Measurements from ENCODE around the gene PTGFRN. TPM values are rescaled to one million over a fixed set of nuclear protein-coding genes. Genes with fewer than 3 reads are reported as not detected.

PTGFRN gene
- polyA plus RNA-seq, 1 donor from 2014 or later, result 20.1 TPM

DNA sequence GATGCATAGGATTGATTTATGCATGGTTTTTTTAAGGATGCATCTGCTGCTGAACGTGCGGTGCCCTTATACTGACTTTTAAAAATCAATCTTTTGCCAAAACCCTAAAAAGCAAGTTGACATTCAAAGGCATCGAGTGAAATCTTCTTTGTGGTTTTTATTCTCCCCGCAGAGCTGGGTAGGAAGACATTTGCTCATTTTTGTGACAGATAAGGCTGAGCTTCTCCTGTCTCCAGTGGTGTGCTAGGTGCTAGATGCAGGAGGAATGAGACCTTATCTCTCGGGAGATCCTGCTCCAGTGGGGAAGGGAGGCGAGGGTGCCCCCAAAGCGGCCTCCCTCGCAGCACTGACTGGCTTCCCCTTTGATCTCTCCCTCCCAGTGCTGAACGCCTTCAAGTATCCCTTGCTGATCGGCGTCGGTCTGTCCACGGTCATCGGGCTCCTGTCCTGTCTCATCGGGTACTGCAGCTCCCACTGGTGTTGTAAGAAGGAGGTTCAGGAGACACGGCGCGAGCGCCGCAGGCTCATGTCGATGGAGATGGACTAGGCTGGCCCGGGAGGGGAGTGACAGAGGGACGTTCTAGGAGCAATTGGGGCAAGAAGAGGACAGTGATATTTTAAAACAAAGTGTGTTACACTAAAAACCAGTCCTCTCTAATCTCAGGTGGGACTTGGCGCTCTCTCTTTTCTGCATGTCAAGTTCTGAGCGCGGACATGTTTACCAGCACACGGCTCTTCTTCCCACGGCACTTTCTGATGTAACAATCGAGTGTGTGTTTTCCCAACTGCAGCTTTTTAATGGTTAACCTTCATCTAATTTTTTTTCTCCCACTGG is 76.9 kb downstream of the PTGFRN start:
- Histone ChIP-seq H3K9ac (ENCODE audit: low read length) (no peak overlapping the region), H3K9me2 (ENCODE audit: insufficient read depth, low read length) (no peaks in the 10 kb centered on the region), H2AFZ (ENCODE audit: low read depth, low read length) (no peak overlapping the region), H3K36me3 (ENCODE audit: insufficient read depth, low read length) (peaks cover 11% of the 10 kb centered on the region), H3K79me2 (replicated peaks; ENCODE audit: insufficient read depth, low read length) (no peaks in the 10 kb centered on the region), H3K4me2 (ENCODE audit: low read length) (no peak overlapping the region), H3K27me3 (ENCODE audit: insufficient read depth, low read depth, low read length) (no peaks in the 10 kb centered on the region), H4K20me1 (ENCODE audit: insufficient read depth) (no peaks in the 10 kb centered on the region), H3K9me3 (ENCODE audit: low read length) (no peaks in the 10 kb centered on the region), H3K27ac (ENCODE audit: low read length) (no peak overlapping the region), H3K4me3 (ENCODE audit: low read length) (no peak overlapping the region), H3F3A (ENCODE audit: insufficient read depth, low read length, poor library complexity, severe bottlenecking) (no peaks in the 10 kb centered on the region)
- TF ChIP-seq EZH2 (IDR thresholded peaks at IDR 0.05; ENCODE audit: borderline replicate concordance, insufficient read depth, low read length, poor library complexity, severe bottlenecking) (no peak), SMC3 (conservative IDR thresholded peaks at IDR 0.05; ENCODE audit: poor library complexity) (no peak), POLR2AphosphoS5 (IDR thresholded peaks at IDR 0.05) (no peak), TAF1 (IDR thresholded peaks at IDR 0.05; ENCODE audit: low read depth) (no peak), EP300 (conservative IDR thresholded peaks at IDR 0.05; ENCODE audit: poor library complexity, severe bottlenecking) (no peak), CTCF (IDR thresholded peaks at IDR 0.05; ENCODE audit: poor library complexity, severe bottlenecking) (no peak), RAD21 (conservative IDR thresholded peaks at IDR 0.05) (no peak), MXI1 (conservative IDR thresholded peaks at IDR 0.05; ENCODE audit: poor library complexity, severe bottlenecking) (no peak)
- TF ChIP-seq, protein P1, sequence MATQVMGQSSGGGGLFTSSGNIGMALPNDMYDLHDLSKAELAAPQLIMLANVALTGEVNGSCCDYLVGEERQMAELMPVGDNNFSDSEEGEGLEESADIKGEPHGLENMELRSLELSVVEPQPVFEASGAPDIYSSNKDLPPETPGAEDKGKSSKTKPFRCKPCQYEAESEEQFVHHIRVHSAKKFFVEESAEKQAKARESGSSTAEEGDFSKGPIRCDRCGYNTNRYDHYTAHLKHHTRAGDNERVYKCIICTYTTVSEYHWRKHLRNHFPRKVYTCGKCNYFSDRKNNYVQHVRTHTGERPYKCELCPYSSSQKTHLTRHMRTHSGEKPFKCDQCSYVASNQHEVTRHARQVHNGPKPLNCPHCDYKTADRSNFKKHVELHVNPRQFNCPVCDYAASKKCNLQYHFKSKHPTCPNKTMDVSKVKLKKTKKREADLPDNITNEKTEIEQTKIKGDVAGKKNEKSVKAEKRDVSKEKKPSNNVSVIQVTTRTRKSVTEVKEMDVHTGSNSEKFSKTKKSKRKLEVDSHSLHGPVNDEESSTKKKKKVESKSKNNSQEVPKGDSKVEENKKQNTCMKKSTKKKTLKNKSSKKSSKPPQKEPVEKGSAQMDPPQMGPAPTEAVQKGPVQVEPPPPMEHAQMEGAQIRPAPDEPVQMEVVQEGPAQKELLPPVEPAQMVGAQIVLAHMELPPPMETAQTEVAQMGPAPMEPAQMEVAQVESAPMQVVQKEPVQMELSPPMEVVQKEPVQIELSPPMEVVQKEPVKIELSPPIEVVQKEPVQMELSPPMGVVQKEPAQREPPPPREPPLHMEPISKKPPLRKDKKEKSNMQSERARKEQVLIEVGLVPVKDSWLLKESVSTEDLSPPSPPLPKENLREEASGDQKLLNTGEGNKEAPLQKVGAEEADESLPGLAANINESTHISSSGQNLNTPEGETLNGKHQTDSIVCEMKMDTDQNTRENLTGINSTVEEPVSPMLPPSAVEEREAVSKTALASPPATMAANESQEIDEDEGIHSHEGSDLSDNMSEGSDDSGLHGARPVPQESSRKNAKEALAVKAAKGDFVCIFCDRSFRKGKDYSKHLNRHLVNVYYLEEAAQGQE (IDR thresholded peaks at IDR 0.05; ENCODE audit: borderline replicate concordance), result no peak

- no peaks in the 10 kb centered on the region for H3K9me2 ChIP-seq (ENCODE audit: insufficient read depth, low read length)
- H3K27me3 ChIP-seq (ENCODE audit: insufficient read depth, low read depth, low read length), result no peaks in the 10 kb centered on the region
These were observed 77.5 kb downstream of the PTGFRN start for GRCh38 chr1:116987256-116987555.

More at GRCh38 chr1:116987256-116987555, 77.5 kb downstream of the PTGFRN start:
- TF ChIP-seq, protein P1 (IDR thresholded peaks at IDR 0.05; ENCODE audit: borderline replicate concordance), result no peak
- TF ChIP-seq TAF1 (IDR thresholded peaks at IDR 0.05; ENCODE audit: low read depth) (no peak), EZH2 (IDR thresholded peaks at IDR 0.05; ENCODE audit: borderline replicate concordance, insufficient read depth, low read length, poor library complexity, severe bottlenecking) (no peak), MXI1 (conservative IDR thresholded peaks at IDR 0.05; ENCODE audit: poor library complexity, severe bottlenecking) (no peak), POLR2AphosphoS5 (IDR thresholded peaks at IDR 0.05) (no peak), CTCF (IDR thresholded peaks at IDR 0.05; ENCODE audit: poor library complexity, severe bottlenecking) (no peak)
- Histone ChIP-seq H3K27ac (ENCODE audit: low read length) (no peak overlapping the region), H4K20me1 (ENCODE audit: insufficient read depth) (no peaks in the 10 kb centered on the region), H2AFZ (ENCODE audit: low read depth, low read length) (no peak overlapping the region), H3K4me3 (ENCODE audit: low read length) (no peak overlapping the region), H3F3A (ENCODE audit: insufficient read depth, low read length, poor library complexity, severe bottlenecking) (no peaks in the 10 kb centered on the region), H3K9me3 (ENCODE audit: low read length) (no peaks in the 10 kb centered on the region), H3K79me2 (replicated peaks; ENCODE audit: insufficient read depth, low read length) (no peaks in the 10 kb centered on the region), H3K9ac (ENCODE audit: low read length) (no peak overlapping the region), H3K36me3 (ENCODE audit: insufficient read depth, low read length) (peaks cover 12% of the 10 kb centered on the region), H3K4me2 (ENCODE audit: low read length) (no peak overlapping the region)
